Nephron (organoid): ENCODE data around the gene SLC27A4.

Experiments
- H3K27ac Mint-ChIP-seq, 3 experiments: 2 replicates each; pipeline ENCODE4 v1.8.0; 2020; ENCODE audit warnings: mixed read lengths in 3 of 3, mild to moderate bottlenecking in 2 of 3, moderate library complexity in 1 of 3
- H3K27me3 Mint-ChIP-seq: 2 replicates; pipeline ENCODE4 v1.8.0; 2021; ENCODE audit warnings: low read depth, mild to moderate bottlenecking, moderate library complexity, mixed read lengths
- H3K36me3 Mint-ChIP-seq: 2 replicates; pipeline ENCODE4 v1.8.0; 2020; ENCODE audit warnings: low read depth, mixed read lengths
- H3K4me1 Mint-ChIP-seq: 2 replicates; pipeline ENCODE4 v1.8.0; 2020; ENCODE audit warnings: mixed read lengths
- H3K4me3 Mint-ChIP-seq, 3 experiments: 2 replicates each; pipeline ENCODE4 v1.8.0; 2020; ENCODE audit warnings: mild to moderate bottlenecking in 3 of 3, mixed read lengths in 3 of 3, moderate library complexity in 2 of 3
- H3K9me3 Mint-ChIP-seq: 2 replicates; pipeline ENCODE4 v1.8.0; 2020; ENCODE audit warnings: mixed read lengths
- CTCF ChIP-seq, 3 experiments: fragments of 200-600 bp; sonication (generic); IDR thresholded peaks; one replicate each; pipeline ENCODE4 v1.5.0; 2021; ENCODE audit warnings: antibody characterized with exemption in 3 of 3; ENCODE audit not compliant: unreplicated experiment in 3 of 3

Gene SLC27A4

GRCh38 chr9:128297221-128297773, 43.0 kb upstream of the SLC27A4 start:
- peaks cover 3% of the 10 kb centered on the region for H3K36me3 Mint-ChIP-seq
- H3K27ac Mint-ChIP-seq: no peak overlapping the region
- no peak for TF ChIP-seq CTCF (IDR thresholded peaks at IDR 0.05; ENCODE audit: unreplicated experiment in 3 of 3)
- H3K27me3 Mint-ChIP-seq: no peaks in the 10 kb centered on the region
- H3K4me3 Mint-ChIP-seq: no peak overlapping the region
- no peaks in the 10 kb centered on the region for H3K4me1 Mint-ChIP-seq
- no peaks in the 10 kb centered on the region for H3K9me3 Mint-ChIP-seq

- Mint-ChIP-seq H3K27me3 (no peaks in the 10 kb centered on the region), H3K4me3 (no peak overlapping the region), H3K36me3 (peaks cover 3% of the 10 kb centered on the region), H3K27ac (no peak overlapping the region), H3K4me1 (no peaks in the 10 kb centered on the region), H3K9me3 (no peaks in the 10 kb centered on the region)
- TF ChIP-seq CTCF (IDR thresholded peaks at IDR 0.05; ENCODE audit: unreplicated experiment in 3 of 3): no peak
These were observed 41.5 kb upstream of the SLC27A4 start for GRCh38 chr9:128298535-128299482.

- no peaks in the 10 kb centered on the region for H3K9me3 Mint-ChIP-seq
- no peak overlapping the region for H3K4me3 Mint-ChIP-seq
- H3K27ac Mint-ChIP-seq: no peak overlapping the region
- H3K4me1 Mint-ChIP-seq: no peaks in the 10 kb centered on the region
- no peak for TF ChIP-seq CTCF (IDR thresholded peaks at IDR 0.05; ENCODE audit: unreplicated experiment in 3 of 3)
- H3K27me3 Mint-ChIP-seq: no peaks in the 10 kb centered on the region
- peaks cover 12% of the 10 kb centered on the region for H3K36me3 Mint-ChIP-seq
These were observed 36.0 kb upstream of the SLC27A4 start for GRCh38 chr9:128304136-128304970.

GRCh38 chr9:128304971-128305288, 35.4 kb upstream of the SLC27A4 start:
- Mint-ChIP-seq H3K27ac (no peak overlapping the region), H3K36me3 (peaks cover 17% of the 10 kb centered on the region), H3K4me3 (no peak overlapping the region), H3K4me1 (no peaks in the 10 kb centered on the region), H3K9me3 (no peaks in the 10 kb centered on the region), H3K27me3 (no peaks in the 10 kb centered on the region)
- TF ChIP-seq CTCF (IDR thresholded peaks at IDR 0.05; ENCODE audit: unreplicated experiment in 3 of 3): no peak

- no peaks in the 10 kb centered on the region for H3K9me3 Mint-ChIP-seq
- no peaks in the 10 kb centered on the region for H3K27me3 Mint-ChIP-seq
These were observed 30.8 kb upstream of the SLC27A4 start for GRCh38 chr9:128309551-128309950.

More at GRCh38 chr9:128309551-128309950, 30.8 kb upstream of the SLC27A4 start:
- Mint-ChIP-seq H3K4me1 (no peaks in the 10 kb centered on the region), H3K36me3 (peaks cover 41% of the 10 kb centered on the region), H3K27ac (no peak overlapping the region), H3K4me3 (no peak overlapping the region)
- no peak for TF ChIP-seq CTCF (IDR thresholded peaks at IDR 0.05; ENCODE audit: unreplicated experiment in 3 of 3)
